H1 (cell line): ENCODE measurements around the gene IQCN. TPM values are rescaled to one million over a fixed set of nuclear protein-coding genes. Genes with fewer than 3 reads are reported as not detected.
A peak's percentile ranks its signal among the peaks of the same experiment; 100 is the strongest.

Source experiments
- CTCF ChIA-PET: fragments of 300-600 bp; sonication (Branson Sonifier 250); formaldehyde crosslinking; loops from one replicate; lab custom pipeline; 2021; ENCODE audit not compliant: partially characterized antibody; lab: Charles Lee
- POLR2A ChIA-PET: fragments of 300-600 bp; sonication (Branson Sonifier 250); formaldehyde crosslinking; loops from one replicate; lab custom pipeline; 2021; ENCODE audit warnings: inconsistent platforms; ENCODE audit not compliant: partially characterized antibody; lab: Charles Lee
- DNase-seq, 2 experiments: peaks; one replicate each; pipeline versions ENCODE4 v3.0.0 to v3.0.0-alpha.2; 2010 to 2022; ENCODE audit warnings: low spot score in 2 of 2, low read depth in 1 of 2, mixed read lengths in 1 of 2
- FAIRE-seq: peaks from 2 replicates; lab custom pipeline; 2011; peaks lifted over from hg19 to GRCh38; lab: Jason Lieb, UNC
- H2AFZ ChIP-seq: 2 replicates; pipeline ENCODE4 v1.8.1; 2012; ENCODE audit warnings: low read length, inconsistent platforms
- H2AK5ac ChIP-seq: 2 replicates; pipeline ENCODE4 v1.6.1; 2013; ENCODE audit warnings: low read depth, low read length
- H2BK120ac ChIP-seq: replicated peaks from 2 replicates; pipeline ENCODE3; 2013; ENCODE audit warnings: low read depth, low read length, inconsistent platforms
- H2BK12ac ChIP-seq: 2 replicates; pipeline ENCODE4 v1.6.1; 2013; ENCODE audit warnings: low read depth, low read length
- H2BK15ac ChIP-seq: 2 replicates; pipeline ENCODE4 v1.6.1; 2013; ENCODE audit warnings: low read length
- H2BK20ac ChIP-seq: 2 replicates; pipeline ENCODE4 v1.6.1; 2013; ENCODE audit warnings: low read length
- H2BK5ac ChIP-seq: 2 replicates; pipeline ENCODE4 v1.6.1; 2013; ENCODE audit warnings: low read depth, low read length
- H3K14ac ChIP-seq: 2 replicates; pipeline ENCODE4 v1.6.1; 2013; ENCODE audit warnings: inconsistent platforms; ENCODE audit not compliant: insufficient read length
- H3K18ac ChIP-seq: 2 replicates; pipeline ENCODE4 v1.6.1; 2013; ENCODE audit warnings: low read length; ENCODE audit errors: extremely low read depth
- H3K23ac ChIP-seq: 2 replicates; pipeline ENCODE4 v1.6.1; 2013; ENCODE audit warnings: inconsistent platforms; ENCODE audit not compliant: insufficient read length
- H3K23me2 ChIP-seq: 2 replicates; pipeline ENCODE4 v1.6.1; 2013; ENCODE audit warnings: low read depth, low read length
- H3K27ac ChIP-seq: 2 replicates; pipeline ENCODE4 v1.6.1; 2011; ENCODE audit warnings: low read depth, low read length, inconsistent platforms
- H3K27me3 ChIP-seq, 4 experiments: replicated peaks in 1 of 4; 1 replicate in 1 of 4; 2 replicates in 3 of 4; pipeline versions ENCODE4 v1.6.1 to v1.8.1; 2011 to 2013; ENCODE audit warnings: low read length in 3 of 4, mild to moderate bottlenecking in 3 of 4, inconsistent platforms in 2 of 4, mixed read lengths in 2 of 4, moderate library complexity in 1 of 4; ENCODE audit not compliant: control insufficient read depth in 3 of 4, insufficient read depth in 3 of 4; ENCODE audit errors: extremely low read depth in 1 of 4
- H3K36me3 ChIP-seq, 4 experiments: 2 replicates each; pipeline versions ENCODE4 v1.6.1 to v1.8.1; 2011 to 2013; ENCODE audit warnings: mild to moderate bottlenecking in 4 of 4, low read length in 3 of 4, moderate library complexity in 2 of 4, control low read depth in 1 of 4, inconsistent platforms in 1 of 4; ENCODE audit not compliant: insufficient read depth in 4 of 4, control insufficient read depth in 2 of 4
- H3K4ac ChIP-seq: replicated peaks from 2 replicates; pipeline ENCODE3; 2013; ENCODE audit warnings: low read length, low read depth, mixed read lengths, inconsistent platforms; ENCODE audit not compliant: insufficient read length
- H3K4me1 ChIP-seq, 4 experiments: replicated peaks in 1 of 4; 1 replicate in 1 of 4; 2 replicates in 3 of 4; pipeline versions ENCODE4 v1.6.1 to v1.8.1; 2011 to 2013; ENCODE audit warnings: low read length in 3 of 4, inconsistent platforms in 2 of 4, mixed read lengths in 1 of 4; ENCODE audit not compliant: insufficient read depth in 4 of 4, control insufficient read depth in 3 of 4
- H3K4me2 ChIP-seq, 2 experiments: 2 replicates each; pipeline versions ENCODE4 v1.6.1 to v1.8.1; 2011 to 2013; ENCODE audit warnings: low read depth in 2 of 2, low read length in 2 of 2, control low read depth in 1 of 2, inconsistent platforms in 1 of 2, mild to moderate bottlenecking in 1 of 2; ENCODE audit not compliant: insufficient read depth in 1 of 2
- H3K4me3 ChIP-seq, 4 experiments: fragments of 200-600, 300-600 bp in 1 of 4; sonication (generic), shearing (Covaris generic), sonication (Bioruptor Twin) in 1 of 4; 2 replicates each; pipeline versions ENCODE4 v1.5.1 to v1.8.1; 2011 to 2016; ENCODE audit warnings: low read length in 4 of 4, low read depth in 3 of 4, control low read depth in 2 of 4, inconsistent platforms in 2 of 4, mild to moderate bottlenecking in 2 of 4, mixed read lengths in 1 of 4, moderate library complexity in 1 of 4; ENCODE audit not compliant: insufficient read depth in 2 of 4; ENCODE audit errors: extremely low read depth in 1 of 4
- H3K56ac ChIP-seq: replicated peaks from 2 replicates; pipeline ENCODE3; 2013; ENCODE audit warnings: low read depth, mild to moderate bottlenecking, mixed read lengths, low read length, inconsistent platforms; ENCODE audit not compliant: insufficient read length
- H3K79me1 ChIP-seq: 2 replicates; pipeline ENCODE4 v1.6.1; 2013; ENCODE audit warnings: low read depth, low read length, control low read depth
- H3K79me2 ChIP-seq, 2 experiments: 2 replicates each; pipeline versions ENCODE4 v1.6.1 to v1.8.1; 2012 to 2013; ENCODE audit warnings: low read length in 2 of 2, mild to moderate bottlenecking in 2 of 2, inconsistent platforms in 1 of 2; ENCODE audit not compliant: insufficient read depth in 2 of 2, control insufficient read depth in 1 of 2
- H3K9ac ChIP-seq, 4 experiments: replicated peaks in 1 of 4; 1 replicate in 1 of 4; 2 replicates in 3 of 4; pipeline versions ENCODE4 v1.6.1 to v1.8.1; 2011 to 2013; ENCODE audit warnings: low read depth in 3 of 4, low read length in 3 of 4, control low read depth in 2 of 4, mild to moderate bottlenecking in 2 of 4, moderate library complexity in 2 of 4, inconsistent platforms in 1 of 4; ENCODE audit errors: extremely low read depth in 1 of 4
- H3K9me3 ChIP-seq, 2 experiments: 2 replicates each; pipeline versions ENCODE4 v1.6.1 to v1.8.1; 2012 to 2013; ENCODE audit warnings: mild to moderate bottlenecking in 2 of 2, moderate library complexity in 2 of 2, control low read depth in 1 of 2, inconsistent platforms in 1 of 2, low read depth in 1 of 2, low read length in 1 of 2, mixed read lengths in 1 of 2; ENCODE audit not compliant: insufficient read depth in 2 of 2
- H4K20me1 ChIP-seq, 2 experiments: replicated peaks in 1 of 2; 2 replicates each; pipeline versions ENCODE3 to v1.8.1; 2011 to 2013; ENCODE audit warnings: inconsistent platforms in 2 of 2, low read length in 2 of 2, mild to moderate bottlenecking in 1 of 2; ENCODE audit not compliant: insufficient read depth in 2 of 2, control insufficient read depth in 1 of 2
- H4K5ac ChIP-seq: 2 replicates; pipeline ENCODE4 v1.6.1; 2013; ENCODE audit warnings: low read length, low read depth, mixed read lengths, inconsistent platforms; ENCODE audit not compliant: insufficient read length
- H4K8ac ChIP-seq: 2 replicates; pipeline ENCODE4 v1.8.0; 2013; ENCODE audit warnings: mild to moderate bottlenecking, moderate library complexity, low read length, inconsistent platforms; ENCODE audit not compliant: insufficient read depth; ENCODE audit errors: extremely low read depth
- H4K91ac ChIP-seq: replicated peaks from 2 replicates; pipeline ENCODE3; 2013; ENCODE audit warnings: low read length, mixed read lengths, inconsistent platforms; ENCODE audit not compliant: insufficient read length
- CTBP2 ChIP-seq: IDR thresholded peaks from 2 replicates; pipeline ENCODE4 v1.7.0; 2011; ENCODE audit warnings: borderline replicate concordance, mild to moderate bottlenecking, moderate library complexity, mixed read lengths, low read length; ENCODE audit not compliant: insufficient read depth, insufficient read length
- RFX5 ChIP-seq: IDR thresholded peaks from 2 replicates; pipeline ENCODE4 v1.6.1; 2011; ENCODE audit warnings: low read depth, low read length, improper control_type of control experiment, borderline replicate concordance
- WGBS, 2 experiments: shearing (Covaris generic) in 1 of 2; methylation state at CpG; one replicate each; pipeline versions ENCODE4 v1.1.6 to v1.1.7; 2013 to 2015; ENCODE audit warnings: low lambda C conversion rate in 2 of 2, mixed read lengths in 2 of 2, inconsistent platforms in 1 of 2, low coverage in 1 of 2, missing lambda C conversion rate in 1 of 2; ENCODE audit not compliant: insufficient replicate concordance in 2 of 2, insufficient coverage in 1 of 2, insufficient read length in 1 of 2; ENCODE audit errors: extremely low coverage in 1 of 2, missing lambda C conversion rate in 1 of 2; 5-methylcytosine and 5-hydroxymethylcytosine counted together
- polyA plus RNA-seq, 7 experiments: library from polyadenylated mRNA; depleted of rRNA in 3 of 7; stranded (reverse) in 5 of 7; unstranded in 2 of 7; fragments of >200 nt in 5 of 7; fragments of 200-250 nt in 2 of 7; gene quantifications; 1 replicate in 5 of 7; 2 replicates in 1 of 7; 4 replicates in 1 of 7; pipeline versions ENCODE4 v1.2.1 to v1.2.3, GENCODE V29; 2011 to 2013; ENCODE audit warnings: missing spikeins in 2 of 7, mixed read lengths in 2 of 7
- total RNA-seq: library from RNA; stranded (reverse); fragmentation: NEBNext Ultra II Directional; extraction: Animal tissue kit (Norgen Biotek cat#: 25700); gene quantifications from 2 replicates; pipeline ENCODE4 v1.2.1, GENCODE V29; 2021

The IQCN gene
- total and polyA plus RNA-seq, 2 of the 8 experiments (the other 6 are each of a cell fraction or from before 2014, with no cell fraction given): 0.36 to 1.0 TPM

GRCh38 chr19:18253716-18254115, 20.5 kb downstream of the IQCN start:
- TF ChIP-seq CTBP2 (no peak), RFX5 (no peak)
- FAIRE-seq (no peak), DNase-seq (no peak)
- Histone ChIP-seq H4K8ac (no peak overlapping the region), H3K27me3 (peaks cover 0 to 3% (median 0%) of the 10 kb centered on the region in 4 experiments; a peak in 3 of 7 replicates), H2AK5ac (no peak overlapping the region), H3K36me3 (no peaks in the 10 kb centered on the region), H3K23ac (no peak overlapping the region), H2BK20ac (peak overlapping the region; percentile 51; the same call in 1 of the 2 replicates), H3K4me3 (no peak overlapping the region), H4K5ac (no peak overlapping the region), H3K4ac (peak overlapping the region; percentile 14), H2BK12ac (0 out of 2 replicates have a peak overlapping the region, but pooled peaks have one; percentile 68), H3K56ac (no peak overlapping the region), H2BK15ac (0 out of 2 replicates have a peak overlapping the region, but pooled peaks have one; percentile 55), H3K4me2 (no peak overlapping the region; a peak in 1 of 4 replicates), H3K9me3 (no peaks in the 10 kb centered on the region), H3K4me1 (peaks cover 5 to 16% (median 11%) of the 10 kb centered on the region in 4 experiments), H3K9ac (no peak overlapping the region), H3K18ac (no peak overlapping the region; the same call in 1 of the 2 replicates), H3K79me1 (no peaks in the 10 kb centered on the region), H4K20me1 (no peaks in the 10 kb centered on the region), H2BK5ac (no peak overlapping the region), H4K91ac (peak overlapping the region; percentile 84), H2AFZ (no peak overlapping the region), H2BK120ac (no peak overlapping the region), H3K79me2 (no peaks in the 10 kb centered on the region), H3K14ac (no peak overlapping the region), H3K23me2 (no peaks in the 10 kb centered on the region), H3K27ac (no peak overlapping the region)
- CTCF ChIA-PET: interaction anchor here (0.6 to 18.7 kb wide), 27 partner anchors 11 to 316 kb away, joined by 3 to 305 read pairs (median 6); partner anchors contain the start of genes IQCN, JUND, PDE4C and RAB3A
- POLR2A ChIA-PET: interaction anchor here (0.5 to 7.4 kb wide), 9 partner anchors 11 to 68 kb away, joined by 3 to 65 read pairs (median 4); partner anchors contain the start of genes IQCN, JUND, MPV17L2 and RAB3A
- 71% methylated on average over 5 of the region's 5 CpGs; no CpG with 5 or more reads in 1 of the 2 experiments for WGBS, 2 experiments
